GM19452 (cell line): ENCODE results near the gene TMED6.
"Not testable (repeated sequence)": the region's sequence is repeated elsewhere in the genome, so short reads cannot be mapped to it uniquely, and the experiment has no call there.

ENCODE experiments used
- ATAC-seq: cut with Tn5 transposase; IDR thresholded peaks from one replicate; pipeline ENCODE4 v1.9.1; 2021; ENCODE audit not compliant: unreplicated experiment

TMED6 gene

GRCh38 chr16:69306031-69306430, 45.6 kb downstream of the TMED6 start:
- ATAC-seq = no peak

DNA sequence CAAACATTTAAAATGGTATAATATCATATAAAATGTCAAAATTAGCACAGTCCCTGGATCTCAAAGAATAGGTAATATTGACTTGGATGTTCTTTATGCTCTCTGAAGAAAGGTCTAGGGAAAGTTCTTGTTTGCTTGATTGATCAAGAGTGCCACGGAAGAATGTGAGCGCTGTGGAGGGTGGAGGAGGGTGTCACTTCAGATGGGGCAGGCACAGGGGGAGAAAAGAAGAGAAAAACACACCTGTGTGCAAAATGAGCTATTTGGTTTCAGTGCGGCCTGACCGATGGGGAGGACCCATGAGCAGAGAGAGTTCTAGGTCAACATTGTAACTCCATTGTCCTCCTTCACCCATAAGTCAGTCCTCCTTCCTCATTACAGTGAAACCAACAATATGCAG, 49.3 kb downstream of the TMED6 start:
- no peak for ATAC-seq

- no peak for ATAC-seq
Observed at GRCh38 chr16:69301861-69302260, 49.7 kb downstream of the TMED6 start.

DNA sequence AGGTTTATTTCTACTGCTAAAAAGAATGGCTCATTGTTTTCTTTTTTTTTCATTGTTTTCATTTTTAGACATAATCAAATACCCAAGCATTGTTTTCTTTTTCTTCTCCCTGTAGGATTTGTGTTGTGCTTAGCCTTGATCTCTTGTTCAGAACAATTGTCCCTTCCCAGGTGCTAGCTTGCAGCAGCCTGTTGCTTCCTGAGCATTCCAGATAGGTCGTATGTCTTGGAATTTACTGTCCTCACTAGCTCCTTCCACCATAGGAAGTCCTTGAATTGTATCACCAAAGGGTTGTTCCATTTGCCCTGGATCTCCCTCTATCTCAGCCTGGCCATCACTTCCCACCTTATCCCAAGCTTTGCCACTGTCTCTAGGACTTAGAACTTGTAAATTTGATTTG, 50.4 kb downstream of the TMED6 start:
- no peak for ATAC-seq

GRCh38 chr16:69298261-69298660, 53.3 kb downstream of the TMED6 start:
- ATAC-seq = no peak

- ATAC-seq = not testable (repeated sequence)
Observed at GRCh38 chr16:69296771-69297170, 54.8 kb downstream of the TMED6 start.

- no peak for ATAC-seq
Observed at GRCh38 chr16:69294051-69294450, 57.5 kb downstream of the TMED6 start.

DNA sequence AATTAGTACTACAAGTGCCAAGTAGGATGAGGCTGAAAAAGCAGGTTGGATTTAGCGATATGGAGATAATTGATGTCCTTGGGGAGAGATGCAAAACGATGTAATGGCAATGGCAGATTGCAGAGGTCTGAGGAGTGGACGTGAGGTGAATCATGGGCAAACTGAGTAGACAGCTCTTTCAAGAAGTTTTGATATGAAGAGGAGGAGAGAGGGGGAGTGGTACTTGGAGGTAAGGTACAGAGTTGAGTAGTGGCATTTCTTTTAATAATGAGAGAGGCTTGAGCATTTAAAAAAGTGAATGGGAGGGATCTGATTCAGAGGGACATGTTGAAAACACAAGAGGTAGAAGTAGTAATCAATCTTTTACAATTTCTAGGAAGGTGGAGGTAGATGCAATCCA, 58.2 kb downstream of the TMED6 start:
- no peak for ATAC-seq
